Smooth muscle cell of the coronary artery (primary cell): ENCODE data around the gene ARPC5L. TPM values are rescaled to one million over a fixed set of nuclear protein-coding genes. Genes with fewer than 3 reads are reported as not detected.

Experiments used
- total RNA-seq: library from RNA; depleted of rRNA; stranded (reverse); fragments of >200 nt; gene quantifications from 2 replicates; pipeline ENCODE4 v1.2.3, GENCODE V29; 2014; ENCODE audit warnings: low replicate concordance

The ARPC5L gene
- 9.6 and 15.6 TPM in 2 replicates for total RNA-seq

GRCh38 chr9:124861342-124862229 lies at the start of gene ARPC5L, which contains the start of gene RPL35:
Gene ARPC5L (plus strand): TSS chr9:124862130. CDS start chr9:124869291, 7,161 bp downstream.
Gene RPL35 (minus strand): TSS chr9:124861957. CDS start chr9:124861912, 45 bp downstream.

GRCh38 chr9:124852829-124853531 lies 8.9 kb upstream of the ARPC5L start, which contains the start of gene WDR38:
Gene WDR38 (plus strand): TSS chr9:124853460. CDS start chr9:124853532, 72 bp downstream.

Other genes with a start within 250 kb of the ARPC5L start
- 0.35 and 0.45 TPM in 2 replicates for gene NR6A1, start 90.8 kb upstream of the ARPC5L start, total RNA-seq
- gene OLFML2A, start 85.0 kb upstream of the ARPC5L start, total RNA-seq: 0.98 and 6.2 TPM in 2 replicates
- not detected in 2 replicates for gene WDR38, start 8.7 kb upstream of the ARPC5L start, total RNA-seq
- gene RPL35, start 173 bp upstream of the ARPC5L start, total RNA-seq: 3,385 and 4,079 TPM in 2 replicates
- gene GOLGA1, start 79.0 kb downstream of the ARPC5L start, total RNA-seq: 3.4 and 9.8 TPM in 2 replicates